C4-2B (cell line): ENCODE measurements around the gene PLEKHM3.

ENCODE experiments used
- ZFX ChIP-seq: fragments of 450-650 bp; IDR thresholded peaks from 2 replicates; pipeline ENCODE4 v1.6.1; 2017
- TF ChIP-seq, protein P1 (sequence below): fragments of 450-650 bp; conservative IDR thresholded peaks from 2 replicates; pipeline ENCODE4 v1.5.1; 2017; ENCODE audit warnings: mild to moderate bottlenecking

GRCh38 chr2:207879536-207879935 is 145.8 kb downstream of the PLEKHM3 start:
- TF ChIP-seq, protein P1, sequence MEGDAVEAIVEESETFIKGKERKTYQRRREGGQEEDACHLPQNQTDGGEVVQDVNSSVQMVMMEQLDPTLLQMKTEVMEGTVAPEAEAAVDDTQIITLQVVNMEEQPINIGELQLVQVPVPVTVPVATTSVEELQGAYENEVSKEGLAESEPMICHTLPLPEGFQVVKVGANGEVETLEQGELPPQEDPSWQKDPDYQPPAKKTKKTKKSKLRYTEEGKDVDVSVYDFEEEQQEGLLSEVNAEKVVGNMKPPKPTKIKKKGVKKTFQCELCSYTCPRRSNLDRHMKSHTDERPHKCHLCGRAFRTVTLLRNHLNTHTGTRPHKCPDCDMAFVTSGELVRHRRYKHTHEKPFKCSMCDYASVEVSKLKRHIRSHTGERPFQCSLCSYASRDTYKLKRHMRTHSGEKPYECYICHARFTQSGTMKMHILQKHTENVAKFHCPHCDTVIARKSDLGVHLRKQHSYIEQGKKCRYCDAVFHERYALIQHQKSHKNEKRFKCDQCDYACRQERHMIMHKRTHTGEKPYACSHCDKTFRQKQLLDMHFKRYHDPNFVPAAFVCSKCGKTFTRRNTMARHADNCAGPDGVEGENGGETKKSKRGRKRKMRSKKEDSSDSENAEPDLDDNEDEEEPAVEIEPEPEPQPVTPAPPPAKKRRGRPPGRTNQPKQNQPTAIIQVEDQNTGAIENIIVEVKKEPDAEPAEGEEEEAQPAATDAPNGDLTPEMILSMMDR, result no peak
- TF ChIP-seq ZFX, result no peak
